ENCODE results near the gene BSDC1. TPM values are rescaled to one million over a fixed set of nuclear protein-coding genes. Genes with fewer than 3 reads are reported as not detected.
A peak's percentile ranks its signal among the peaks of the same experiment; 100 is the strongest.

BSDC1 gene
- total and polyA plus RNA-seq, 10 of the 15 experiments (the other 5 are each of a cell fraction or from before 2014, with no cell fraction given): 3.0 to 39.7 (median 22.8) TPM

GRCh38 chr1:32332290-32333079, 61.8 kb downstream of the BSDC1 start (continued):
- TF ChIP-seq ZBED1 (IDR thresholded peaks at IDR 0.05; ENCODE audit: borderline replicate concordance): no peak
- TF ChIP-seq POLR2AphosphoS2 (IDR thresholded peaks at IDR 0.05; ENCODE audit: low read depth, low read length): peak; percentile 84
- TF ChIP-seq BCL11A (IDR thresholded peaks at IDR 0.05; ENCODE audit: low read depth, low read length): no peak
- peak; percentile 43 for TF ChIP-seq PML (IDR thresholded peaks at IDR 0.05; ENCODE audit: low read length)
- TF ChIP-seq MTA3 (IDR thresholded peaks at IDR 0.05; ENCODE audit: borderline replicate concordance, low read length): 0 out of 2 replicates have a peak, but pooled peaks have one; percentile 6
- no peak for TF ChIP-seq IRF3 (IDR thresholded peaks at IDR 0.05)
- no peak for TF ChIP-seq RFX5 (IDR thresholded peaks at IDR 0.05; ENCODE audit: low read depth, low read length)
- TF ChIP-seq BACH1 (IDR thresholded peaks at IDR 0.05; ENCODE audit: borderline replicate concordance): 0 out of 2 replicates have a peak, but pooled peaks have one; percentile 39

GRCh38 chr1:32331549-32331948, 62.7 kb downstream of the BSDC1 start:
- POLR2A ChIA-PET: interaction anchor here (0.6 to 1.2 kb wide), 5 partner anchors 9 to 108 kb away, joined by 3 to 4 read pairs (median 3); partner anchors contain the start of gene BSDC1
- RAD21 ChIA-PET (ENCODE audit: unreplicated experiment): interaction anchor here (2.0 kb wide), 1 partner anchor 116 kb away, joined by 7 read pairs; no protein-coding TSS in a partner anchor
- H3K9me3 ChIP-seq (replicated peaks; ENCODE audit: control insufficient read depth, insufficient read depth, low read length): no peaks in the 10 kb centered on the region
- intact Hi-C loops (cut with micrococcal nuclease; ENCODE audit: unreplicated experiment): no loop called here
- peaks cover 24% of the 10 kb centered on the region for H3K79me2 ChIP-seq (ENCODE audit: control insufficient read depth, insufficient read depth, low read length)
- no peak overlapping the region for H2AFZ ChIP-seq (ENCODE audit: control insufficient read depth, low read depth, low read length)
- SMC1A ChIA-PET (ENCODE audit: uncharacterized antibody, unreplicated experiment): interaction anchor here (0.6 to 4.1 kb wide), 7 partner anchors 9 to 135 kb away, joined by 3 to 17 read pairs (median 4); no protein-coding TSS in a partner anchor
- H3K4me2 ChIP-seq (ENCODE audit: control insufficient read depth, insufficient read depth): no peak overlapping the region
- H3K4me3 ChIP-seq: no peak overlapping the region
- CTCF ChIA-PET: interaction anchor here (2.0 to 5.2 kb wide), 4 partner anchors 10 to 116 kb away, joined by 7 to 29 read pairs (median 20); no protein-coding TSS in a partner anchor
- no TSS peak for BruUV-seq (replicated peaks)
- DNase-seq (ENCODE audit: low read depth, low spot score) (no peak), FAIRE-seq (no peak), ATAC-seq (no peak)
- peaks cover 19% of the 10 kb centered on the region for H3K4me1 ChIP-seq (ENCODE audit: control insufficient read depth, insufficient read depth, low read length)
- H3K27ac ChIP-seq (ENCODE audit: control insufficient read depth, insufficient read depth): no peak overlapping the region
- H3K36me3 ChIP-seq (ENCODE audit: control insufficient read depth in 2 of 2, insufficient read depth in 2 of 2, low read length in 1 of 2): peaks cover 46 to 49% of the 10 kb centered on the region in 2 experiments
- no peak overlapping the region for H3K9ac ChIP-seq (ENCODE audit: control insufficient read depth, insufficient read depth, low read length)
- no peaks in the 10 kb centered on the region for H3K27me3 ChIP-seq (replicated peaks in 1 of 2; ENCODE audit: control insufficient read depth in 2 of 2, insufficient read depth in 2 of 2, low read length in 1 of 2)
- TF ChIP-seq POLR2A (IDR thresholded peaks at IDR 0.05; ENCODE audit: low read depth, low read length) (peak; percentile 49), IKZF1 (conservative IDR thresholded peaks at IDR 0.05) (no peak), BRCA1 (IDR thresholded peaks at IDR 0.05; ENCODE audit: low read depth, low read length) (no peak), BCL11A (IDR thresholded peaks at IDR 0.05; ENCODE audit: low read depth, low read length) (no peak)
- no peaks in the 10 kb centered on the region; the same call in 1 of the 2 replicates for H4K20me1 ChIP-seq (ENCODE audit: control insufficient read depth, insufficient read depth)
- in situ Hi-C loops (cut with MboI): no loop called here
- WGBS (ENCODE audit: insufficient coverage, insufficient replicate concordance, low lambda C conversion rate, missing lambda C conversion rate): 80% methylated on average over 12 of the region's 12 CpGs

All from GM12878 (cell line).